Fibroblast of villous mesenchyme (primary cell): ENCODE measurements around the gene TMEM120B. TPM values are rescaled to one million over a fixed set of nuclear protein-coding genes. Genes with fewer than 3 reads are reported as not detected.
A peak's percentile ranks its signal among the peaks of the same experiment; 100 is the strongest.

Experiments used
- DNase-seq: peaks from one replicate; pipeline ENCODE4 v3.0.0-alpha.2; 2010; ENCODE audit warnings: low read depth
- H3K4me3 ChIP-seq: 2 replicates; pipeline ENCODE4 v1.5.1; 2011; ENCODE audit warnings: low read depth, mild to moderate bottlenecking, low read length
- total RNA-seq: library from RNA; depleted of rRNA; stranded (reverse); fragments of >200 nt; gene quantifications from 2 replicates; pipeline ENCODE4 v1.2.3, GENCODE V29; 2012
- TF ChIP-seq, protein P1 (sequence below): IDR thresholded peaks from 2 replicates; pipeline ENCODE4 v1.5.1; 2012; ENCODE audit warnings: low read depth, mild to moderate bottlenecking, low read length; ENCODE audit not compliant: insufficient read depth

Gene TMEM120B
- total RNA-seq, 1 donor = 16.4 TPM

- DNase-seq = no peak
- TF ChIP-seq, protein P1, sequence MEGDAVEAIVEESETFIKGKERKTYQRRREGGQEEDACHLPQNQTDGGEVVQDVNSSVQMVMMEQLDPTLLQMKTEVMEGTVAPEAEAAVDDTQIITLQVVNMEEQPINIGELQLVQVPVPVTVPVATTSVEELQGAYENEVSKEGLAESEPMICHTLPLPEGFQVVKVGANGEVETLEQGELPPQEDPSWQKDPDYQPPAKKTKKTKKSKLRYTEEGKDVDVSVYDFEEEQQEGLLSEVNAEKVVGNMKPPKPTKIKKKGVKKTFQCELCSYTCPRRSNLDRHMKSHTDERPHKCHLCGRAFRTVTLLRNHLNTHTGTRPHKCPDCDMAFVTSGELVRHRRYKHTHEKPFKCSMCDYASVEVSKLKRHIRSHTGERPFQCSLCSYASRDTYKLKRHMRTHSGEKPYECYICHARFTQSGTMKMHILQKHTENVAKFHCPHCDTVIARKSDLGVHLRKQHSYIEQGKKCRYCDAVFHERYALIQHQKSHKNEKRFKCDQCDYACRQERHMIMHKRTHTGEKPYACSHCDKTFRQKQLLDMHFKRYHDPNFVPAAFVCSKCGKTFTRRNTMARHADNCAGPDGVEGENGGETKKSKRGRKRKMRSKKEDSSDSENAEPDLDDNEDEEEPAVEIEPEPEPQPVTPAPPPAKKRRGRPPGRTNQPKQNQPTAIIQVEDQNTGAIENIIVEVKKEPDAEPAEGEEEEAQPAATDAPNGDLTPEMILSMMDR = no peak
- no peak overlapping the region for H3K4me3 ChIP-seq
Observed at GRCh38 chr12:121781484-121781997, 69.0 kb downstream of the TMEM120B start.

DNA sequence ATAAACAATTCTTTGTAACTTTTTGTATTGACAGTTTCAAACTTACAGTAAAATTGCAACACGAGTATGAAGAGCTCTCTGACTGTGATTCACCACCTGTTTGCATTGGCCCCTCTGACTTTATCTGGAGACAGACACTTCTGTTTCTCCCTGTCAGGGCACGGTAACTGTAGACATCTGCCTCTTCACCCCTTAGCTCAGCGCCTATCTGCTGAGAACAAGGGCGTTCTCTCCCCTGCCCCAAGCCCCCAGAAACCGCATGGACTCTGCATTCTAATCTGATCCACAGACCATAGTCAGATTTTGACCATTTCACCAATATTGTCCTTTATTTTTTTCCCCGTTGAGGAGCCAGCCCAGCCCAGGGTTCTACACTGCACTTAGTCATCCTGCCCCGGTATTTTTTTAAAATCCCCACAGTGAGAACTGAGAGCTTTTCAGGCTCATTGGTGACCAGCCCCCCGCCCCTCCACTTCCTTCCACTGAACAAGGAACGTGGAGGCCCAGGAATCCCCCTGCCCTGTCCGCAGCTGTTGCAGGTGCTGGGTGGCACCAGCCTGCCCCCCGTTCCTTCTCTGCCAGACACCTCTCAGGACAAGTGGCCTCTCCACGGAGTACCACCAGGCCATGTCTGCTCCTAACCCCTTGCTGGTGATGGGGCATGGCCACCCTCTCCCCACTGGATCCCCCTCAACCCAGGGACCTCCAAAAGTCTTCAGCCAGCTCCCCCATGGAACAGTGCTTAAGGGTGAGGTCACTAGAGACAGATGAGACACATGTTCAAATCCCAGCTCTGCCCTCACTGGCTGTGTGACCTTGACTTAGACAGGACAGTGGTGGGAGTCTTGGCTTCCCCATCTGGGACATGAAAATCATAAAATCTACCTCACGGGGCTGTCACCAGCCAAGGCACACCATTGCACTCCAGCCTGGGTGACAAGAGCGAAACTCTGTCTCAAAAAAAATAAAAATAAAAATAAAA, 69.7 kb downstream of the TMEM120B start:
- H3K4me3 ChIP-seq = no peak overlapping the region
- TF ChIP-seq, protein P1 = no peak
- peak; percentile 60 for DNase-seq

- no peak overlapping the region for H3K4me3 ChIP-seq
- TF ChIP-seq, protein P1 = no peak
- DNase-seq = peak; percentile 31
Observed at GRCh38 chr12:121783766-121784165, 71.2 kb downstream of the TMEM120B start.

- H3K4me3 ChIP-seq = no peak overlapping the region
- TF ChIP-seq, protein P1 = no peak
- peak; percentile 73 for DNase-seq
Observed at GRCh38 chr12:121784460-121784859, 71.9 kb downstream of the TMEM120B start.

DNA sequence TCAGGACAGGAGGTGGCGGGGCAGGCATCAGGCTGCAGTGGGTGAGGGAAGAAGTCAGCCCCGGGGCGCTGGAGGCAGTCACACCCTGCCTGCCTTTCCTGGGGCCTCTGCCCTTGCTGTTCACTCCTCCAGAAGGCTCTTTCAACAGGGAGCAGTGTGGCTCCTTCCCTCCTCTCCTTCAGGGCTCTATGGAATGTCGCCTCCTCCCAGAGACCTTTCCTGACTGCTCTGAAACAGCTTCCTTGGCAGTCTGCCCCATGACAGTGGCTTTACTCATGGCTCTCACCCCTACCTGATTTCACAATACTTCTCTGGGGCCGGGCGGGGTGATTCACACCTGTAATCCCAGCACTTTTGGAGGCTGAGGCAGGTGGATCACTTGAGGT, 73.9 kb downstream of the TMEM120B start:
- no peak overlapping the region for H3K4me3 ChIP-seq
- TF ChIP-seq, protein P1 = no peak
- peak; percentile 88 for DNase-seq

DNA sequence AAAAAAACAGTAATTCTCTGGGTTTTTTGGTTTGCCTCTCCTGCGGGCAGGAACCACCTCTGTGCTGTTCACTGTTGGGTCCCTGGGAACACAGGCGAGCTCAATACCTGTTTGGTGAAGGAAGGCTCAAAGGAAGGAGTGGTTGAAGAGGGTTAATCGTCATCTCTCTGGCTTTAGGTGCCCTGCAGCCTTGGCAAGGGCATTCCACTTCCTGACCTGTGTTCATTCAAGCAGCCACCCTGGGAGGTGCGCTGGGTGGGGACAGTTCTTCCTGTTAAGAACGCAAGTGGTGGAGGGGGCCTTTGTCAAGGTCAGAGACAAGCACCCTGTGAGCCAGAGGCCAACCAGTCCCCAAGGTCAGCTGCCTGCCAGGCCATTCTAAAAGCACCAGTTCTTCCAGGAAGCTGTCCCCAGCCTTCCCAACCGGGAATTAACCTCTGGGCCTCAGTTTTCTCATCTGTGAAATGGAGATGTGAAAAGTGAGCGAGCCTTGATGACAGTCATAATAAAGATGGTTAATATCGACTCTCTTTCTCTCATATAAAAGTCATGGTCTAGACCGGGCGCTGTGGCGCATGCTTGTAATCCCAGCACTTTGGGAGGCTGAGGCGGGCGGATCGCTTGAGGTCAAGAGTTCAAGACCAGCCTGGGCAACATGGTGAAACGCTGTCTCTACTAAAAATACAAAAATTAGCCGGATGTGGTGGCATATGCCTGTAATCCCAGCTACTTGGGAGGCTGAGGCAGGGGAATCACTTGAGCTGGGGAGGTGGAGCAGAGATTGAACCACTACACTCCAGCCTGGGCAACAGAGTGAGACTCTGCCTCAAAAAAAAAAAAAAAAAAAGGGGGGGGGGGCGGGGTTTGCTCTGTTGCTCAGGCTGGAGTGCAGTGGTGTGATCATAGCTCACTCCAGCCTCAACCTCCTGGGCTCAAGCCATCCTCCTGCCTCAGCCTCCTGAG, 74.8 kb downstream of the TMEM120B start:
- H3K4me3 ChIP-seq = no peak overlapping the region
- DNase-seq = no peak
- TF ChIP-seq, protein P1 = no peak
